CD14-positive monocyte (primary cell): Measurements from ENCODE around the gene KLC1. TPM values are rescaled to one million over a fixed set of nuclear protein-coding genes. Genes with fewer than 3 reads are reported as not detected.

Source experiments
- DNase-seq, 3 donors: peaks; one replicate each; pipeline ENCODE4 v3.0.0-alpha.2; 2011 to 2022
- H2AFZ ChIP-seq: 2 replicates; pipeline ENCODE4 v1.6.0; 2012; ENCODE audit warnings: mild to moderate bottlenecking, low read depth, low read length, inconsistent platforms; ENCODE audit not compliant: insufficient read depth, poor library complexity, severe bottlenecking
- H3K27ac ChIP-seq, 2 donors: 1 replicate in 1 of 2; 2 replicates in 1 of 2; pipeline ENCODE4 v1.5.1; 2012 to 2013; ENCODE audit warnings: low read length in 2 of 2, control low read depth in 1 of 2, inconsistent platforms in 1 of 2, low read depth in 1 of 2, mild to moderate bottlenecking in 1 of 2
- H3K27me3 ChIP-seq, 2 donors: one replicate each; pipeline versions ENCODE4 v1.6.0 to v1.6.1; 2011 to 2013; ENCODE audit warnings: low read length in 2 of 2; ENCODE audit not compliant: control insufficient read depth in 2 of 2, insufficient read depth in 2 of 2
- H3K36me3 ChIP-seq, 2 donors: replicated peaks in 1 of 2; 1 replicate in 1 of 2; 2 replicates in 1 of 2; pipeline versions ENCODE4 v1.5.1 to v1.6.1; 2012 to 2013; ENCODE audit warnings: low read length in 2 of 2, control low read depth in 1 of 2, inconsistent platforms in 1 of 2, mild to moderate bottlenecking in 1 of 2; ENCODE audit not compliant: insufficient read depth in 2 of 2, control insufficient read depth in 1 of 2
- H3K4me1 ChIP-seq, 2 donors: 1 replicate in 1 of 2; 2 replicates in 1 of 2; pipeline versions ENCODE4 v1.5.1 to v1.6.1; 2012 to 2013; ENCODE audit warnings: low read length in 2 of 2, control low read depth in 1 of 2, inconsistent platforms in 1 of 2, mild to moderate bottlenecking in 1 of 2, moderate library complexity in 1 of 2; ENCODE audit not compliant: insufficient read depth in 2 of 2, control insufficient read depth in 1 of 2
- H3K4me2 ChIP-seq: replicated peaks from 2 replicates; pipeline ENCODE3; 2012; ENCODE audit warnings: low read length, moderate library complexity, mild to moderate bottlenecking; ENCODE audit not compliant: poor library complexity, severe bottlenecking; ENCODE audit errors: extremely low read depth
- H3K4me3 ChIP-seq, 3 experiments: fragments of 200-600 bp in 1 of 3; sonication (generic) in 1 of 3; replicated peaks in 1 of 3; 1 replicate in 2 of 3; 2 replicates in 1 of 3; pipeline ENCODE4 v1.5.1; 2011 to 2013; ENCODE audit warnings: low read length in 3 of 3, mild to moderate bottlenecking in 3 of 3, control low read depth in 2 of 3, low read depth in 2 of 3, inconsistent platforms in 1 of 3, moderate library complexity in 1 of 3
- H3K79me2 ChIP-seq: 2 replicates; pipeline ENCODE4 v1.6.0; 2012; ENCODE audit warnings: mild to moderate bottlenecking, control low read depth, inconsistent platforms, low read length, moderate library complexity; ENCODE audit not compliant: insufficient read depth
- H3K9ac ChIP-seq: 2 replicates; pipeline ENCODE4 v1.6.0; 2017; ENCODE audit warnings: low read length, mild to moderate bottlenecking; ENCODE audit not compliant: insufficient read depth, poor library complexity, severe bottlenecking
- H3K9me3 ChIP-seq, 2 donors: replicated peaks in 1 of 2; 1 replicate in 1 of 2; 2 replicates in 1 of 2; pipeline versions ENCODE4 v1.5.1 to v1.6.1; 2012 to 2013; ENCODE audit warnings: low read length in 2 of 2, control low read depth in 1 of 2; ENCODE audit not compliant: control insufficient read depth in 1 of 2, insufficient read depth in 1 of 2
- H4K20me1 ChIP-seq: 2 replicates; pipeline ENCODE4 v1.6.0; 2012; ENCODE audit warnings: mild to moderate bottlenecking, low read length, control low read depth, moderate library complexity; ENCODE audit not compliant: insufficient read depth
- H3K27ac Mint-ChIP-seq, 7 donors: one replicate each; pipeline ENCODE4 v1.8.0; 2020; ENCODE audit warnings: mild to moderate bottlenecking in 7 of 7, mixed read lengths in 7 of 7, moderate library complexity in 6 of 7, inconsistent platforms in 2 of 7
- H3K27me3 Mint-ChIP-seq, 3 donors: one replicate each; pipeline ENCODE4 v1.8.0; 2021 to 2022; ENCODE audit warnings: low read depth in 3 of 3, mild to moderate bottlenecking in 3 of 3, mixed read lengths in 3 of 3, moderate library complexity in 3 of 3, inconsistent platforms in 1 of 3
- H3K36me3 Mint-ChIP-seq, 2 donors: one replicate each; pipeline ENCODE4 v1.8.0; 2020; ENCODE audit warnings: mixed read lengths in 2 of 2, inconsistent platforms in 1 of 2, mild to moderate bottlenecking in 1 of 2
- H3K4me1 Mint-ChIP-seq: one replicate; pipeline ENCODE4 v1.8.0; 2020; ENCODE audit warnings: mild to moderate bottlenecking, mixed read lengths
- H3K4me3 Mint-ChIP-seq, 2 donors: one replicate each; pipeline ENCODE4 v1.8.0; 2020; ENCODE audit warnings: mild to moderate bottlenecking in 2 of 2, mixed read lengths in 2 of 2, moderate library complexity in 1 of 2
- H3K9me3 Mint-ChIP-seq, 7 donors: one replicate each; pipeline ENCODE4 v1.8.0; 2020 to 2022; ENCODE audit warnings: mixed read lengths in 7 of 7, mild to moderate bottlenecking in 6 of 7, moderate library complexity in 6 of 7, inconsistent platforms in 2 of 7
- WGBS: methylation state at CpG from one replicate; pipeline ENCODE4 v1.1.5; 2013; ENCODE audit warnings: missing lambda C conversion rate; ENCODE audit not compliant: insufficient coverage; 5-methylcytosine and 5-hydroxymethylcytosine counted together
- intact Hi-C, 2 donors: fragments of 100-400 bp; cut with micrococcal nuclease; formaldehyde crosslinking; loops; one replicate each; pipeline versions ENCODE4 v1.15.0 to v1.15.1; 2023
- polyA plus RNA-seq, 3 donors: library from polyadenylated mRNA; depleted of rRNA in 1 of 3; unstranded in 2 of 3; stranded (reverse) in 1 of 3; fragments of 300-500 nt in 2 of 3; fragments of >200 nt in 1 of 3; fragmentation: Illumina TruSeq in 2 of 3; gene quantifications; 1 replicate in 2 of 3; 2 replicates in 1 of 3; pipeline ENCODE4 v1.2.3, GENCODE V29; 2012 to 2021
- TF ChIP-seq, protein P1 (sequence below): fragments of 200-600 bp; IDR thresholded peaks from one replicate; pipeline ENCODE4 v1.8.0; 2022; ENCODE audit warnings: antibody characterized with exemption, mild to moderate bottlenecking

The KLC1 gene
- polyA plus RNA-seq, 3 donors, result 41.5 to 108 (median 46.6) TPM

- H3K4me3 ChIP-seq, result no peak overlapping the region
- peaks cover 100% of the 10 kb centered on the region for H4K20me1 ChIP-seq
- H3K9me3 ChIP-seq, result no peaks in the 10 kb centered on the region
- DNase-seq, result no peak
- Mint-ChIP-seq H3K9me3 (no peaks in the 10 kb centered on the region), H3K27ac (no peak overlapping the region), H3K4me3 (no peak overlapping the region), H3K4me1 (peaks cover 3% of the 10 kb centered on the region), H3K36me3 (peaks cover 4 to 10% of the 10 kb centered on the region in 2 donors), H3K27me3 (no peaks in the 10 kb centered on the region)
- no peaks in the 10 kb centered on the region for H3K4me1 ChIP-seq
- intact Hi-C loops, result no loop called here
- H3K4me2 ChIP-seq, result no peak overlapping the region
- no peaks in the 10 kb centered on the region for H3K27me3 ChIP-seq
- TF ChIP-seq, protein P1, sequence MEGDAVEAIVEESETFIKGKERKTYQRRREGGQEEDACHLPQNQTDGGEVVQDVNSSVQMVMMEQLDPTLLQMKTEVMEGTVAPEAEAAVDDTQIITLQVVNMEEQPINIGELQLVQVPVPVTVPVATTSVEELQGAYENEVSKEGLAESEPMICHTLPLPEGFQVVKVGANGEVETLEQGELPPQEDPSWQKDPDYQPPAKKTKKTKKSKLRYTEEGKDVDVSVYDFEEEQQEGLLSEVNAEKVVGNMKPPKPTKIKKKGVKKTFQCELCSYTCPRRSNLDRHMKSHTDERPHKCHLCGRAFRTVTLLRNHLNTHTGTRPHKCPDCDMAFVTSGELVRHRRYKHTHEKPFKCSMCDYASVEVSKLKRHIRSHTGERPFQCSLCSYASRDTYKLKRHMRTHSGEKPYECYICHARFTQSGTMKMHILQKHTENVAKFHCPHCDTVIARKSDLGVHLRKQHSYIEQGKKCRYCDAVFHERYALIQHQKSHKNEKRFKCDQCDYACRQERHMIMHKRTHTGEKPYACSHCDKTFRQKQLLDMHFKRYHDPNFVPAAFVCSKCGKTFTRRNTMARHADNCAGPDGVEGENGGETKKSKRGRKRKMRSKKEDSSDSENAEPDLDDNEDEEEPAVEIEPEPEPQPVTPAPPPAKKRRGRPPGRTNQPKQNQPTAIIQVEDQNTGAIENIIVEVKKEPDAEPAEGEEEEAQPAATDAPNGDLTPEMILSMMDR, result no peak
- H3K79me2 ChIP-seq, result peaks cover 99% of the 10 kb centered on the region
- H3K36me3 ChIP-seq, result peaks cover 1 to 3% of the 10 kb centered on the region in 2 donors
- H3K27ac ChIP-seq, result no peak overlapping the region
- no CpG with 5 or more reads among the region's 3 CpGs for WGBS
- no peak overlapping the region for H2AFZ ChIP-seq
- no peak overlapping the region for H3K9ac ChIP-seq
These were observed 17.2 kb downstream of the KLC1 start for GRCh38 chr14:103646189-103646588.

GRCh38 chr14:103649001-103649400 lies 20.0 kb downstream of the KLC1 start:
- peaks cover 4% of the 10 kb centered on the region for H3K4me1 Mint-ChIP-seq
- H3K27me3 Mint-ChIP-seq, result no peaks in the 10 kb centered on the region
- H3K27ac Mint-ChIP-seq, result peak overlapping the region in 4 of 7 donors; percentile 50 to 82 (median 66)
- no peaks in the 10 kb centered on the region for H3K4me1 ChIP-seq
- no peak overlapping the region for H3K4me3 ChIP-seq
- TF ChIP-seq, protein P1, result no peak
- no peak overlapping the region for H2AFZ ChIP-seq
- H4K20me1 ChIP-seq, result peaks cover 100% of the 10 kb centered on the region
- no peak for DNase-seq
- peaks cover 99% of the 10 kb centered on the region for H3K79me2 ChIP-seq
- no peaks in the 10 kb centered on the region for H3K9me3 ChIP-seq
- intact Hi-C loops, result no loop called here
- no peak overlapping the region for H3K27ac ChIP-seq
- H3K4me2 ChIP-seq, result no peak overlapping the region
- no peaks in the 10 kb centered on the region for H3K27me3 ChIP-seq
- WGBS, result no CpG with 5 or more reads among the region's 3 CpGs
- H3K36me3 ChIP-seq, result peaks cover 6 to 24% of the 10 kb centered on the region in 2 donors
- H3K9ac ChIP-seq, result no peak overlapping the region
- H3K9me3 Mint-ChIP-seq, result no peaks in the 10 kb centered on the region
- H3K36me3 Mint-ChIP-seq, result peaks cover 13 to 17% of the 10 kb centered on the region in 2 donors
- H3K4me3 Mint-ChIP-seq, result no peak overlapping the region
